HL-60 (cell line): ENCODE results near the gene NDUFB4.

Experiments
- GABPA ChIP-seq: IDR thresholded peaks from 2 replicates; pipeline ENCODE4 v1.6.1; 2012; ENCODE audit warnings: low read depth
- POLR2AphosphoS5 ChIP-seq: IDR thresholded peaks from 2 replicates; pipeline ENCODE4 v1.6.1; 2012; ENCODE audit warnings: low read depth
- TF ChIP-seq, protein P1 (sequence below): IDR thresholded peaks from 2 replicates; pipeline ENCODE4 v1.6.1; 2012; ENCODE audit warnings: low read depth; ENCODE audit not compliant: insufficient replicate concordance

DNA sequence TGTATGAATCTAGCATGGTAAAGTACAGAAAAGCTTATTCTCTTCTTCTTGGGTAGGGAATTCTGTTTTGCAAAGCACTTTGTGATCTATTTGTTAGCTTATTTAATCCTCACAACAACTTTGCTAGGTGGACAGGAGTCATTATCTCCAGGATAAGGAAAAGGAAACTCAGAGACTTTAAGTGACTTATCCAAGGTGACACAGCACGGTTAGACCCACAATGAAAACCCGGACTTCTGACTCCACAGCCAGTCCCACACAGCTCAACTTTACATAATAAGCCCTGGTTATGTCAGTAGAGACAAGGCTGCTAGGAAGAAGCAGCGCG lies 384 bp upstream of the NDUFB4 start:
- TF ChIP-seq GABPA (no peak), POLR2AphosphoS5 (no peak)
- TF ChIP-seq, protein P1, sequence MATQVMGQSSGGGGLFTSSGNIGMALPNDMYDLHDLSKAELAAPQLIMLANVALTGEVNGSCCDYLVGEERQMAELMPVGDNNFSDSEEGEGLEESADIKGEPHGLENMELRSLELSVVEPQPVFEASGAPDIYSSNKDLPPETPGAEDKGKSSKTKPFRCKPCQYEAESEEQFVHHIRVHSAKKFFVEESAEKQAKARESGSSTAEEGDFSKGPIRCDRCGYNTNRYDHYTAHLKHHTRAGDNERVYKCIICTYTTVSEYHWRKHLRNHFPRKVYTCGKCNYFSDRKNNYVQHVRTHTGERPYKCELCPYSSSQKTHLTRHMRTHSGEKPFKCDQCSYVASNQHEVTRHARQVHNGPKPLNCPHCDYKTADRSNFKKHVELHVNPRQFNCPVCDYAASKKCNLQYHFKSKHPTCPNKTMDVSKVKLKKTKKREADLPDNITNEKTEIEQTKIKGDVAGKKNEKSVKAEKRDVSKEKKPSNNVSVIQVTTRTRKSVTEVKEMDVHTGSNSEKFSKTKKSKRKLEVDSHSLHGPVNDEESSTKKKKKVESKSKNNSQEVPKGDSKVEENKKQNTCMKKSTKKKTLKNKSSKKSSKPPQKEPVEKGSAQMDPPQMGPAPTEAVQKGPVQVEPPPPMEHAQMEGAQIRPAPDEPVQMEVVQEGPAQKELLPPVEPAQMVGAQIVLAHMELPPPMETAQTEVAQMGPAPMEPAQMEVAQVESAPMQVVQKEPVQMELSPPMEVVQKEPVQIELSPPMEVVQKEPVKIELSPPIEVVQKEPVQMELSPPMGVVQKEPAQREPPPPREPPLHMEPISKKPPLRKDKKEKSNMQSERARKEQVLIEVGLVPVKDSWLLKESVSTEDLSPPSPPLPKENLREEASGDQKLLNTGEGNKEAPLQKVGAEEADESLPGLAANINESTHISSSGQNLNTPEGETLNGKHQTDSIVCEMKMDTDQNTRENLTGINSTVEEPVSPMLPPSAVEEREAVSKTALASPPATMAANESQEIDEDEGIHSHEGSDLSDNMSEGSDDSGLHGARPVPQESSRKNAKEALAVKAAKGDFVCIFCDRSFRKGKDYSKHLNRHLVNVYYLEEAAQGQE: no peak
